ENCODE results near the gene UROC1. TPM values are rescaled to one million over a fixed set of nuclear protein-coding genes. Genes with fewer than 3 reads are reported as not detected.

The UROC1 gene
- total RNA-seq, 2 experiments from 2014 or later: 0.09 TPM; not detected in 1

- no peak overlapping the region for H3K4me2 ChIP-seq (ENCODE audit: low read length)
- BruUV-seq (replicated peaks): no TSS peak
- DNase-seq (ENCODE audit: low spot score): no peak
- H3K4me1 ChIP-seq (ENCODE audit: insufficient read depth, low read length, poor library complexity, severe bottlenecking): peaks cover 14% of the 10 kb centered on the region
- peaks cover 6% of the 10 kb centered on the region; the same call in 1 of the 2 replicates for H4K20me1 ChIP-seq (ENCODE audit: insufficient read depth, low read length)
- H3K79me2 ChIP-seq (ENCODE audit: insufficient read depth, low read depth, low read length): peaks cover 14% of the 10 kb centered on the region; the same call in 1 of the 2 replicates
- H3K36me3 ChIP-seq (ENCODE audit: insufficient read depth, low read length): peaks cover 91% of the 10 kb centered on the region
- H3K9me2 ChIP-seq (ENCODE audit: insufficient read depth, low read length): no peaks in the 10 kb centered on the region
- no peak overlapping the region for H3K27ac ChIP-seq (ENCODE audit: low read depth, low read length, poor library complexity, severe bottlenecking)
- H2AFZ ChIP-seq (ENCODE audit: low read length): no peak overlapping the region
- no peaks in the 10 kb centered on the region for H3K9me3 ChIP-seq (ENCODE audit: low read length)
- no peak for TF ChIP-seq CTCF (conservative IDR thresholded peaks at IDR 0.05; ENCODE audit: low read length)
- no peak for TF ChIP-seq EZH2phosphoT487 (IDR thresholded peaks at IDR 0.05; ENCODE audit: borderline replicate concordance, low read depth, low read length)
- intact Hi-C loops (cut with micrococcal nuclease; ENCODE audit: unreplicated experiment): no loop called here
- CTCF ChIA-PET (ENCODE audit: unreplicated experiment): no interaction called here
- H3K4me3 ChIP-seq (ENCODE audit: low read depth, low read length, poor library complexity, severe bottlenecking): no peak overlapping the region
- POLR2A ChIA-PET: no interaction called here
Observed at GRCh38 chr3:126468028-126468891, 49.3 kb downstream of the UROC1 start.

- no peak overlapping the region for H2AFZ ChIP-seq (ENCODE audit: low read length)
Observed at GRCh38 chr3:126467611-126467955, 50.0 kb downstream of the UROC1 start.

More at GRCh38 chr3:126467611-126467955, 50.0 kb downstream of the UROC1 start:
- Histone ChIP-seq H4K20me1 (ENCODE audit: insufficient read depth, low read length) (no peaks in the 10 kb centered on the region), H3K4me1 (ENCODE audit: insufficient read depth, low read length, poor library complexity, severe bottlenecking) (peaks cover 8% of the 10 kb centered on the region), H3K4me2 (ENCODE audit: low read length) (no peak overlapping the region), H3K4me3 (ENCODE audit: low read depth, low read length, poor library complexity, severe bottlenecking) (no peak overlapping the region), H3K9me2 (ENCODE audit: insufficient read depth, low read length) (no peaks in the 10 kb centered on the region), H3K27ac (ENCODE audit: low read depth, low read length, poor library complexity, severe bottlenecking) (no peak overlapping the region), H3K79me2 (ENCODE audit: insufficient read depth, low read depth, low read length) (peaks cover 7% of the 10 kb centered on the region; the same call in 1 of the 2 replicates), H3K9me3 (ENCODE audit: low read length) (no peaks in the 10 kb centered on the region), H3K36me3 (ENCODE audit: insufficient read depth, low read length) (peaks cover 95% of the 10 kb centered on the region)
- no TSS peak for BruUV-seq (replicated peaks)
- no peak for DNase-seq (ENCODE audit: low spot score)
- CTCF ChIA-PET (ENCODE audit: unreplicated experiment): no interaction called here
- no peak for TF ChIP-seq CTCF (conservative IDR thresholded peaks at IDR 0.05; ENCODE audit: low read length)
- POLR2A ChIA-PET: no interaction called here
- intact Hi-C loops (cut with micrococcal nuclease; ENCODE audit: unreplicated experiment): no loop called here

All from OCI-LY7 (cell line).